Astrocyte of the cerebellum (primary cell): ENCODE measurements around the gene GRID2IP.

Source experiments
- DNase-seq: peaks from one replicate; pipeline ENCODE4 v3.0.0-alpha.2; 2011; ENCODE audit warnings: low read depth
- H3K4me3 ChIP-seq: 2 replicates; pipeline ENCODE4 v1.5.1; 2011; ENCODE audit warnings: mild to moderate bottlenecking, low read depth, low read length, moderate library complexity
- in situ Hi-C: cut with HindIII; loops from 2 replicates; pipeline ENCODE4 v1.10.0; 2017; ENCODE audit warnings: low sequenced_read_pairs
- TF ChIP-seq, protein P1 (sequence below): IDR thresholded peaks from 2 replicates; pipeline ENCODE4 v1.5.1; 2012; ENCODE audit warnings: low read length, low read depth, moderate library complexity, mild to moderate bottlenecking; ENCODE audit errors: missing control alignments

GRID2IP gene

GRCh38 chr7:6508539-6508938 lies 42.7 kb downstream of the GRID2IP start:
- in situ Hi-C loops: no loop called here

GRCh38 chr7:6507906-6508305 lies 43.4 kb downstream of the GRID2IP start:
- H3K4me3 ChIP-seq: no peak overlapping the region
- TF ChIP-seq, protein P1, sequence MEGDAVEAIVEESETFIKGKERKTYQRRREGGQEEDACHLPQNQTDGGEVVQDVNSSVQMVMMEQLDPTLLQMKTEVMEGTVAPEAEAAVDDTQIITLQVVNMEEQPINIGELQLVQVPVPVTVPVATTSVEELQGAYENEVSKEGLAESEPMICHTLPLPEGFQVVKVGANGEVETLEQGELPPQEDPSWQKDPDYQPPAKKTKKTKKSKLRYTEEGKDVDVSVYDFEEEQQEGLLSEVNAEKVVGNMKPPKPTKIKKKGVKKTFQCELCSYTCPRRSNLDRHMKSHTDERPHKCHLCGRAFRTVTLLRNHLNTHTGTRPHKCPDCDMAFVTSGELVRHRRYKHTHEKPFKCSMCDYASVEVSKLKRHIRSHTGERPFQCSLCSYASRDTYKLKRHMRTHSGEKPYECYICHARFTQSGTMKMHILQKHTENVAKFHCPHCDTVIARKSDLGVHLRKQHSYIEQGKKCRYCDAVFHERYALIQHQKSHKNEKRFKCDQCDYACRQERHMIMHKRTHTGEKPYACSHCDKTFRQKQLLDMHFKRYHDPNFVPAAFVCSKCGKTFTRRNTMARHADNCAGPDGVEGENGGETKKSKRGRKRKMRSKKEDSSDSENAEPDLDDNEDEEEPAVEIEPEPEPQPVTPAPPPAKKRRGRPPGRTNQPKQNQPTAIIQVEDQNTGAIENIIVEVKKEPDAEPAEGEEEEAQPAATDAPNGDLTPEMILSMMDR: no peak
- in situ Hi-C loops: no loop called here
- no peak for DNase-seq

More at GRCh38 chr7:6508539-6508938, 42.7 kb downstream of the GRID2IP start:
- no peak for DNase-seq
- TF ChIP-seq, protein P1: no peak
- H3K4me3 ChIP-seq: no peak overlapping the region

DNA sequence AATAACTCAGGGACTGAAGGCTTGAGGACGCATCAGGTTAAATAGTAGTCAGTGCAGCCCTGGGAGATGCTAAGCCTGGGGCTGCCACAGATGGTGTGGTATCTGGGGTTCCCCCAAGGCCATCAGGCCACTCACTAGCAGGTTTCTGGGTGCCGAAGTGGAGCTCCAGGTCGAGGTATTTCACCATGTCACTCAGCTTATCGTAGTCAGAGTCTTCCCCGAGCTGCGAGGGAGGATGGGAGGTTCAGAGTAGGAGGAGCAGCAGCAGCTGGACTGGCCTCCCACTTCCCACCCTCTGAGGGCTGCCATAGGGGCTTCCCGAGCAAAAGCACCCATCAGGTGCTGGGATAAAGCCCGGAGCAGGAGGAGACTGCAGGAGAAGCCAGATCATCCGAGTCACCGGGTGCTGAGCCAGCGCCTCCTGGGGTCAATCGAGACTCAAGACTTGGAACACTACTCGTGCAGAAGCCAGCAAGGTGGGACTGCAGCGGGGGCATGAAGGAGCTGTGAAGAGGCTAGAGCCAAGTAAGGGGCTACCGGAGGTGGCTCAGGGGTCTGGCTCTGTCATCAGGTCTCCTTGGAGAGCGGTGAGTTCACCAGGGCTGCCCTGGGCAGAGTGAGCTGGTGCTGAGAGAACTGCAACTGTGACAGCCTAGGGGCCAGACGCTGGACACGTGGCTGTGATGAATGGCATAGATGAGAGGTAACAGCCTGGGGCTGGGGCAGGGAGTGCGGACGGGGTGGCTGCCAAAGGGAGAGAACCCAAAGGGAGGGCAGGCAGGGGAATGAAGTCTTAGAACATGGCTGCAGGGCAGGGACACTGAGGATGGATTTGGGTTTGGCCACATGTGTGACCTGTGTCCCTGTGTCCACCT lies 45.3 kb downstream of the GRID2IP start:
- TF ChIP-seq, protein P1: no peak
- in situ Hi-C loops: no loop called here
- no peak for DNase-seq

DNA sequence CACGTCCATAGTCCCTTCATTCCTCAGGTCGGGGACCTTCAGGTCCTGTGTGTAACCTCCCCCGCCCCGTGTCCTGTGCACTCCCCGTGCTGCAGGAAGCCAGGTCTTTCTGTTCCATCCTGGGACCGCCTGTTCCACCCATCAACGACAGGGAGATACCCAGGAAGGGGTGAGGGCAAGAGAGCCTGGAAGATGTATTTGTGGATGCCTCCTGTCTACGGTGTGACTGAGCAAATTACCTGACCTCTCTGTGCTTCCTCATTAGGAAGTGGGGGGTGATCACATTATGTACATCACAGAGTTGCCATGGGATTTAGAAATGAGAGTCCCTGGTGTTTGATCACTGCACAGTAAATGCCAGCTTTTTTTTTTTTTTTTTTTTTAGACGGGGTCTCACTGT lies 46.3 kb downstream of the GRID2IP start:
- TF ChIP-seq, protein P1: no peak
- no peak overlapping the region for H3K4me3 ChIP-seq
- in situ Hi-C loops: no loop called here
- DNase-seq: no peak

More for the DNA sequence above, 45.3 kb downstream of the GRID2IP start:
- no peak overlapping the region for H3K4me3 ChIP-seq

DNA sequence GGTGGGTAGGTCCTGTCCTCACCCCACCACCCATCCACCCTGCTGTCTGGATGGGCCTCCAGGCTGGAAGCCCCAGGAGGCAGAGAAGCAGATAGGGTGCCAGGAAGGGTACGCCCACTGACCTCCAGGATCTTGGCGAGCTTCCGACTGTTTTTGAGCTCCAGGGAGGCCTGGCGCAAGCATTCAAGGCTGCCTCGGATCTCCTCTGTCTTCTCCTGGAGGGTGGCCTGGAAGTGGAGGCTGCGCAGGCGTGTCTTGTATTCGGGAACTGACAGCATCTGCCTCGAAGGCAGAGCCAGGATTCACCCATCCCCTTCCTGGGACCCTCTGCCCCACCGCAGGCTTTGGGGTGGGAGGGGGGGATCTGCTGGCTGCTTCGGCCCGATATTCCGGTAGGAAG lies 48.4 kb downstream of the GRID2IP start:
- TF ChIP-seq, protein P1: no peak
- H3K4me3 ChIP-seq: no peak overlapping the region
- DNase-seq: no peak

GRCh38 chr7:6501586-6502564 lies 49.4 kb downstream of the GRID2IP start:
- in situ Hi-C loops: no loop called here
- TF ChIP-seq, protein P1: no peak
- H3K4me3 ChIP-seq: no peak overlapping the region
- DNase-seq: no peak

More for the DNA sequence above, 48.4 kb downstream of the GRID2IP start:
- in situ Hi-C loops: no loop called here
